Hematopoietic multipotent progenitor cell treated with erythropoietin and hydrocortisone succinate and interleukin-3 and kit ligand, for 17 days (in vitro differentiated cells): ENCODE data around the gene ZFP82.
A peak's percentile ranks its signal among the peaks of the same experiment; 100 is the strongest.

ENCODE experiments used
- DNase-seq: peaks from one replicate; pipeline ENCODE4 v3.0.0-alpha.2; 2015; ENCODE audit warnings: low spot score

ZFP82 gene

DNA sequence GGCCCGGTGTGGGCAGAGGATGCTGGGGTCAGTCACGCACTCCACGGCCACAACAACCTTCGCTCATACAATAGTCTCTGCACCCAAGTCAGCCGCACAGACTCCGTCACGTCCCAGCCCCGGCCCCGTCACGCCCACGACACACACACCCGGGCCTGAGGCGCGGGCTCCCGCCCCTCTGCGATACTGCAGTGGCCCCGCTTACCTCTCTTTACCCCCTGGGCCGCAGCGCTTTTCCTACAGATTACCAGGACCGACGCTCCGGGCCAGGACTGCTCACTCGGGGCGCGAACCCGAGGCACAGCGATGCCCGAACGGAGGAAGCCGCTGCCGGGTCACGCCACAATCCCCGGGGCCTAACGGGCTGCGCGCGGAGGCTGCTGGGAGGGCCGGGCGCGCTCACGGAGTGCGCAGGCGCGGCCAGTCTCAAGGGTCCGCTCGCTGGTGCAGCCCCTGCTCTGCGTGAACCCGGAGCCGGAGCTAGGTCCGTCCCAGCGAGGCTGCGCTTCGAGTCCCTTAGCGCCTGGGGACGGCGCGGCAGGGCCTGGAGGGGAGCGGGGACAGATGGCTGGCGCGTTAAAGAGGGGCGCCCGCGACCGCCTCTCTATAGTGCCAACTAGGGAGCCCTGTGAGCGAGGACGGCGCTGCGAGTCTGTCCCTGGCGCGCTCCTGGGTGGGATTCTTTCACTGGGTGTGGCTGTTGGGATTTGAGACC lies at the start of gene ZFP82:
Gene ZFP82, minus strand, starts transcription at position 358 of the 715 bp plus-strand sequence. CDS start 8,855 bp downstream, outside the sequence.
- peak; percentile 11 for DNase-seq

DNA sequence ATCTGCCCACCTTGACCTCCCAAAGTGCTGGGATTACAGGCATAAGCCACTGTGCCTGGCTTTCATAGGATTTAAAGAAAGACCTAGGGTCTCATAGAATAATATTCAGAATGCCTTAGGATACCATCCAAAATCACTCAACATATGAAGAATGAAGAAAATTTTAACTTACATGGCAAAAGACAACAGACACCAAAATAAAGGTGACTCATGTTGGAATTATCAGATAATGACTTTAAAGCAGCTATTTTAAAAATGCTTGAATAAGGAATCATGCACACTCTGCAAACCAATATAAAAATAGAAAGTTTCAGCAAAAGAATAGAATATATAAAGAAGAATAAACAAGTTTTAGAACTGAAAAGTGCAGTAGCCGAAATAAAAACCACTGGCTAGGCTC lies 41.6 kb upstream of the ZFP82 start:
- DNase-seq: no peak

DNA sequence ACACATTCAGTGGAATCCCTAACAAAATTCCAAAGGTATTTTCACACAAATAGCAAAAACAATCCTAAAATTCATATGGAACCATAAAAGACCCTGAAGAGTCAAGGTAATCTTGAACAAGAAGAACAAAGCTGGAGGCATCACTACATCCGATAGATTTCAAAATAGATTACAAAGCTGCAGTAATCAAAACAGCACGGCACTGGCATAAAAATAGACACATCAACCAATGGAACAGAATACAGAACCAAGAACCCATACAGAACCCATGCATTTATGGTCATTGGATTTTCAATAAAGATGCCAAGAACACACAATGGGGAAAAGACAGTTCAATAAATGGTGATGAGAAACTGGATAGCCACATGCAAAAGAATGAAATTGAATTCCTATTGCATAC lies 38.4 kb upstream of the ZFP82 start:
- DNase-seq: no peak

DNA sequence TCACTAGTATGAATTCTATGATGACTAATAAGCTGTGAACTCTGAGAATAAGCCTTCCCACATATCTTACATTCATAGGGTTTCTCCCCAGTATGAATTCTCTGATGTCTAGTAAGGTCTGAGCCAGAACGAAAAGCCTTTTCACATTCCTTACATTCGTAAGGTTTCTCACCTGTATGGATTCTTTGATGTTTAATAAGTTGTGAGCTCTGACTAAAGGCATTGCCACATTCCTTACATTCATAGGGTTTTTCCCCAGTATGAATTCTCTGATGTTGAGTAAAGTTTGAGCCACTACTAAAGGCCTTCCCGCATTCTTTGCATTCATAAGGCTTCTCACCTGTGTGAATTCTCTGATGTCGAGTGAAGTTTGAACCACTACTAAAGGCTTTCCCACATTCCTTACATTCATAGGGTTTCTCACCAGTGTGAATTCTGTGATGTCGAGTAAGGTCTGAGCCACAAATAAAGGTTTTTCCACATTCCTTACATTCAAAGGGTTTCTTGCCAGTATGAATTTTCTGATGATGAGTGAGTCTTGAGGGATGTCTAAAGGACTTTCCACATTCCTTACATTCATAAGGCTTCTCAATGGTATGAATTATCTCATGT lies 30.7 kb upstream of the ZFP82 start:
- DNase-seq: no peak

DNA sequence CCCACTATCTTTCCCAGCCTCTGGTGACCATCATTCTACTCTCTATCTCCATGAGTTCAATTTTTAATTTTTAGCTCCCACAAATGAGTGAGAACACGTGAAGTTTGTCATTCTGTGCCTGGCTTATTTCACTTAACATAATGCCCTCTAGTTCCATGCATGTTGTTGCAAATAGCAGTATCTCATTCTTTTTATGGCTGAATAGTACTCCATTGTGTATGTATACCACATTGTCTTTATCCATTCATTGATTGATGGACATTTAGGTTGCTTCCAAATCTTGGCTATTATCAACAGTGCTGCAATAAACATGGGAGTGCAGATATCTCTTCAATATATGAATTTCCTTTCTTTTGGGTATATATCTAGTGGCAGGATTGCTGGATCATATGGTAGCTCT lies 22.9 kb upstream of the ZFP82 start:
- no peak for DNase-seq

DNA sequence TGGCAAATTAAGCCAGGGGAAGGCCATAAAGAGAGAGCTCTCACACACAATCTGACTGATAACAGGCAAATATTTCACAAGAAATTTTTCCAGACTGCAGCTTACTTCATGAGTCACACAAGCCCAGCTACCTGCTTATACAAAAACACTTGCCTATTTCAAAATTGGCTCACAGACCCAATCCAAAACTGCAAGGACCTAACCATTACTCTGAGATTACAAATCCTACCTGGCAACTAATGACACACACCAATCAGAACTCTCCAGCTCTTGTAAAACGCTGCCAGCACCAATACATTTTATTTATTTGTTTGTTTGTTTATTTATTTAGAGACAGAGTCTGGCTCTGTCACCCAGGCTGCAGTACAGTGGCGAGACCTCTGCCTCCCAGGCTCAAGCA lies 18.1 kb upstream of the ZFP82 start:
- no peak for DNase-seq

DNA sequence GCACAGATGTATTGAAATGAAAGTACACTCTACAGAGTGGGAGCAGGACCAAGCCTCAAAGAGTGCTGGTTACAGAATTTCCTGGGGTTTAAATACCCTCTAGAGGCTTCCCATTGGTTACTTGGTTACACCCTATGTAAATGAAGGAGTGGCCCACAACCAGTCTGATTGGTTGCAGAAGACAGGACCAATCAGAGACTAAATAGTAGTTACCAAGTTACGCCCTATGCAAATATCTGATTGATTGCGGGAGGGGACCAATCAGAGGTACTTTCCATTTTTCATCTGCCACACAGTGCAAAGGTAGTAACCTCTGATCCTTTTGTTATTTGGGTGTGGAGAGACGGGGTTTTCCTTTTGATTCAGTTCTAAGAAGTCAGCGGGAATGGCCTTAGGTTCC lies 5.5 kb upstream of the ZFP82 start:
- DNase-seq: no peak

DNA sequence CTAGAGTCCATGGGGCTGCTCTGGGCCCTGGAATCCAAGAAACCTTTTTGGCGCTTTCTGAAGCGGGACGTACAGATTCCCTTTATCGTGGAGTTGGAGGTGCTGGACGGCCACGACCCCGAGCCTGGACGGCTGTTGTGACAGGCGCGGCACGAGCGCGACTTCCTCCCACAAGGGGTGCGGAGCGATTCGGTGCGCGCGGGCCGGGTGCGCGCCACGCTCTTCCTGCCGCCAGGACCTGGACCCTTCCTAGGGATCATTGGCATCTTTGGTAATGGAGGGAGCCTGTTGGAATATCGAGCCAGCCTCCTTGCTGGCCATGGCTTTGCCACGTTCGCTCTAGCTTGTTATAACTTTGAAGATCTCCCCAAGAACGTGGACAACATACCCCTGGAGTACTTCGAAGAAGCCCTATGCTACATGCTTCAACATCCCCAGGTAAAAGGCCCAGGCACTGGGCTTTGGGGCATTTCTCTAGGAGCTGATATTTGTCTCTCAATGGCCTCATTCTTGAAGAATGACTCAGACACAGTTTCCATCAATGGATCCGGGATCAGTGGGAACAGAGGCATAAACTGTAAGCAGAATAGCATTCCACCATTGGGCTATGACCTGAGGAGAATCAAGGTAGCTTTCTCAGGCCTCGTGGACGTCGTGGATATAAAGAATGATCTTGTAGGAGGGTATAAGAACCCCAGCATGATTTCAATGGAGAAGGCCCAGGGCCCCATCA lies 3.5 kb upstream of the ZFP82 start:
- no peak for DNase-seq

DNA sequence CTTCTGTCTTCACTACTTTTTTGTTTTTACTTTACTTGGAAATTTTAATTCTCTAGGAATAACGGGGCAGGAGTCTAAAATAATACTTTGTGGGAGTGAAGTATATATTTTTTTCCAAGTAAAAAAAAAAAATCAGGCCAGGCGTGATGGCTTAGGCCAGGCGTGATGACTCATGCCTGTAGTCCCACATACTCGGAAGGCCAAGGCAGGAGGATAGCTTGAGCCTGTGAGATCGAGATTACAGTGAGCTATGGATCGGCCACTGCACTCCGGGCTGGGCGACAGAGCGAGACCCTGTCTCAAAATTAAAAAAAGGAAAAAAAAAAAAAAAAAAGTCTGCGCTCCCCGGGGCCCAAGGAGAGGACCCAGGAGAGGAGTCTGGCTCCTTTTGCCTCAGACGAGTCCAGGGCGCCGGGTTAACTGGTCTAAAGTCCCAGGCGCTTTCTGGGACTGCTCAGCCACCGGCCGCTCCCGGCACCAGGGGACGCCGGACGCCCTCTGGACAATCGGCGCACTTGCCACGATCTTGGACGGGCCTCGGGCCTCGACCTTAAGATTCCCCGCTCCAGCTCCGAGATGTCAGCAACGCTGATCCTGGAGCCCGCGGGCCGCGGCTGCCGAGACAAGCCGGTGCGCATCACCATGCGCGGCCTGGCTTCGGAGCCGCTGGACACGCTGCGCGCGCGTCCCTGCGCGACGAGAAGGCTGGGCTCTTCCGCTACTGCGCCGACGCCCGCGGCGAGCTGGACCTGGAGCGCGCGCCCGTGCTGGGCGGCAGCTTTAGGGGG lies 2.7 kb upstream of the ZFP82 start:
- DNase-seq: no peak

DNA sequence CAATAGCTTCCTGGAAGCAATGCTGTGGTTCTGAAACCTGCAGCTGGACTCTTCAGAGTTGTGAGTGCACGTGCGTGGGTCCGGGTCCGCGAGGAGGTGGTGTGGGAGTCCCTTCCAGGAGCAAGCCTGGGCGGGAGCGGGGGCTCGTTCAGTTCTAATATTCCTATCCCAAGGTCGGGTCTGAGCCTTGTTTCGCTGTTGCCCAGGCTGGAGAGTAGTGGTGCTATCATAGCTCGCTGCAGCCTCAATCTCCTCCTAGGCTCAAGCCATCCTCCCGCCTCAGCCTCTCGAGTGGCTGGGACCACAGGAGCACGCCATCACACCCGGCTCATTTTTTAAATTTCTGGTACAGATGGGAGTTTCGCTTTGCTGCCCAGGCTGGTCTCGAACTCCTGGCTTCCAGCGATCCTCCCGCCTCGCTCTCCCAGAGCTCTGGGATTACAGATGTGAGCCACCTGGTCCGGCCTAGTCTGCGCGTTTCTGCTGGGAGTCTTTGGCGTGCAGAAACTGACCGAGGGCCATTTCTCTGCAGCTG lies 625 bp downstream of the ZFP82 start:
- DNase-seq: no peak

DNA sequence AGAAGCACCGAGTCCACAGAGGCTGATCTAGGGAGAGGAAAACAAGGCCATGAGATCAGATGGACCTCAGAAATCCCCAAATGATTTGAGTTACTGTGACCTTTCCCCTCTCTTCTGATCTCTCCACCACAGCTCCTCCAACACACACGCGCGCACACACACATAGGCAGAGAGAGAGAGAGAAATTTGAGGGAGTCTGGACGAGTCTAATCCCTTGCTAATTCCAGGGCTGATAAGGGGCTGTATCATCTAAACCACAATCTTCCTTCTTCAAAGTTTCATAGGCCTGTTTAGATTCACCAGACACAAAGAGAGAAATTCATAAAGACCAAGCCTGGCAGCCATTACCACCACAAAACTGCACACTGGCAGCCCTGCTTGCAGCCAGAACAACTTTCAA lies 8.6 kb downstream of the ZFP82 start:
- no peak for DNase-seq

DNA sequence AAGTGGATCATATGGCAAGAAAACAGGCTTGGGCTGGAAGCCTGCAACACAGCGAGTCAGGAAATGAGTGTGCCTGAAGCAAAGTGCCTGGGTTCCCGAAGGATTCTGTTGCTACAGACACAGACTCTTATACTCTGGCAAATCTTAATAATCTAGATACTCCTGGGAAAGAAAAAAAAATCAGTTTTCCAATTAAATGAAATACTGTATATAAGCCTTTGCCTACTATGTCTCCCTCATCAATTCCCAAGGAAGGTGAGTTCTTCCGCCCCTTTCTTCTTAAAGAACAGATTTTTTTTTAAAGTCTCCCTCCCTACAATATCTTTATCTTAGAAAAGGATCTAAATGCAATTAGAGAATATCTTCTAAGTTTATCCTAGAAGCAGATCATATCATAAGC lies 10.3 kb downstream of the ZFP82 start:
- no peak for DNase-seq

DNA sequence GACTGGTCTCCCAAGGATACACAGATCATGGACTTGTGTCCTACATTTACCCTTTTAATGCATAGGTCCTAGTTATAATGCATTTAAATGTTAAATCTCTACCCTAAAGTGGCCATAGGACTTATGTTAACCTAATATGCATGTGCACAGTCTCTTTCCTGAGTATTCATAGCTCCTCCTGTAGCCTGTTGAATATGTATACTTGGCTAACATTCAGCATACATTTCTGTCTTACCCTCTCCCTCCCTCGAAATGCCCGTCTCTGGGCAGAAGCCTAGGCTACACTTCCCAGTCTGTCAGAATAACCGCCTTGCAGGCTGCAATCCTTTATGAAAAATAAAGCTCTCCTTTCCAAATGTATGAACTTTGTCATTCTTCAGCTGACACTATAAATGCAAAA lies 13.9 kb downstream of the ZFP82 start:
- no peak for DNase-seq

DNA sequence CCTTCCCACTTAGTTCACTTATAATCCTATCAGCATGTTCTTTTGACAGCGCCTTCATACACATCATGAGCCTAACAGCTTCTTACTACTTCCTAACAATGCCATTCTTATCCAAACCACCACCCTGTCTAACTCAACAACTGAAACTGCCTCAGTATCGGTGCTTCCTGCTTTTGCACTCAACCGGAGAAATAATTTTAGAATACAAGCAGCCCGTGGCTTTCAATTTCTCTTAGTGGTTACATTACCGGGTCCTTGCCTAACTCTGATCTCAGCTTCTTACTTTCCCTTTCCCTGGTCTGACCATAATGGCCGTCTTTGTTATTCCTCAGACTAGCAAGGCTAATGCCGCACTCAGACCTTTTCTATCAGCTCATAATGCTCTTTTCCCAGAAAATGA lies 17.0 kb downstream of the ZFP82 start:
- DNase-seq: no peak

DNA sequence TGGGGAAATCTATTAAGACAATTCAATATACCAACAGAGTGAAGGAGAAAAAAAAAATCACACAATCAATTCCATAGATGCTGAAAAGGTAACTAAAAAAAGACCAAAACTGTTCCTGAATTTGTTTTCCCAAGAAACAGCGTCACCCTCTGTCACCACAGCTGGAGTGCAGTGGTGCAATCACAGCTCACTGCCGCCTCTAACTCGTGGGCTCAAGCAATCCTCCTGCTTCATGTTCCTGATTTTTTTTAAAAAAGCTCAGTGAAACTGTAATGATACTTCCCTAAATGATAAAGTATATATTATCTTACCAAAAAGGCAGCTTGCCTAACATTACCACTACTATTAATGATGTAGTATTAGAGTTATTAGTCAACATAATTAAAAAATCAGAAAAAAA lies 19.9 kb downstream of the ZFP82 start:
- no peak for DNase-seq

DNA sequence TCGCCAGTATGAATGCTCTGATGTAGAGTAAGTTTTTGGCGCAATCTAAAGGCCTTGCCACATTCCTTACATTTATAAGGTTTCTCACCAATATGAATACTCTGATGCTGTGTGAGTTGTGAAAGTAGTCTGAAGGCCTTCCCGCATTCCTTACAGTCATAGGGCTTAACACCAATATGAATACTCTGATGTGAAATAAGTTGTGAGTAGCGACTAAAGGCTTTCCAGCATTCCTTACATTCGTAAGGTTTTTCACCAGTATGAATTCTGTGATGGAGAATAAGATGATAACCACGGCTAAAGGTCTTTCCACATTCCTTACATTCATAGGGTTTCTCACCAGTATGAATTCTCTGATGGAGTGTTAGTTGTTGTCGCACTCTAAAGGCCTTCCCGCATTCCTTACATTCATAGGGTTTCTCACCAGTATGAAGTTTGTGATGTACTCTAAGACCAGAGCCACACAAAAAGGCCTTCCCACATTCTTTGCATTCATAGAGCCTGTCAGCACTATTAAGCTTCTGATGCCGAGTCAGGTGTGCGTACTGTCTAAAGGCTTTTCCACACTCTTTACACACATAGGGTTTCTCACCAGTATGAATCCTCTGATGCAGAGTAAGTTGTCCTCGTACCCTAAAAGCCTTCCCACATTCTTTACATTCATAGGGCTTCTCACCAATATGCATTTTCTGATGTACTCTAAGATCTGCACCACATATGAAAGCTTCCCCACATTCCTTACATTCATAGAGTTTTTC lies 25.3 kb downstream of the ZFP82 start:
- no peak for DNase-seq

DNA sequence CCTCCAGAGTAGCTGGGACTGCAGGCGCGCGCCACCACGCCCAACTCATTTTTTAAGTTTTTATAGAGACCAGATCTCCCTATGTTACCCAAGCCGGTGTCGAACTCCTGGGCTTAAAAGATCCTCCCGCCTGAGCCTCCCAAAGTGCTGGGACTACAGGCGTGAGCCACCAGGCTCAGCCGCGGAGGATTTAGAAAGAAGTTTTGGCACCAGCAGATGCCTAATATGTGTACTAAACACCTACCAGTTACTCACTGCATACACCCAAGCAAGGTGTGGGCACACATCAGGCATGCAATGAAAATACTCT lies 39.0 kb downstream of the ZFP82 start:
- no peak for DNase-seq

DNA sequence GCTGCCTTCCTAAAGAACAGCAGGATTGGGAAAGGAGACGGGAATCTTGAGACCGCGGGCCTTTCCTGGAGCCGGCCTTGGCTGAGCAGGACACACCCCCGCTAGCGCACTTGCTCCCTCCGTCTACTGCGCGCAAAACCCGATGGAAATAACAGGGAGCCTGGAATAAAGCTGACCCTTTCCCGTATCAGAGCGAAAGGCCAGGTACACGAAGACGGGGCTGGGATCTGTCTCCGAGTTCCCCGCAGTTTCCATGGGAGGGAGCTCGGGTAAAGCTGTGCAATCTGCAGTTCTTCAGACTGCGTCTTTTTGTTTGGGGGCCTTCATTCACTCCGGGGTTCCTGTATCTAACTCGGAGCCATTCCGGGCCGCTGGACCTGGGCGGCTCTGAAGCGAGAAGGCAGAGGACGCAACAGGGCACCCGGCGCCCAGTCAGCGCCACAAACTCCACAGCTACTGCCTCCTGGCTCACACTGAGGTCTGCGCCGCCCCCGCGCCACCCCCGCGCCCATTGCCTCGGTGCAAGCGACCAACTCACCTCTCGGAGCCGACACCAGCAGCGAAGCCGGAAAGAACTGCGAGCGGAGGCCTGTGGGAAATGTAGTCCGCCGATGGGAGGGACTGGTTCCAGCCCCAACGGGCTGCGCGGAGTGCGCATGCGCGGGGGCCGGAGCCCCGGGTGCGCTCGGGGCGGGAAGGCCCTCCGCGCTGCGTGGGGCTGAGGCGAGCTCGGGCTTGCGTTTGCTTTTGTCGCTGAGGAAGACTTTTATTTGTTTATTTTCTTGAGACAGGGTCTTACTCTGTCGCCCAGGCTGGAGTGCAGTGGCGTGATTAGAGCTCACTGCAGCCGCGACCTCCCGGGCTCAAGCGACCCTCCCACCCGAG lies 39.6 kb downstream of the ZFP82 start, which contains the start of gene ZFP14:
Gene ZFP14, minus strand, starts transcription at position 577 of the 885 bp plus-strand sequence. CDS start 11,309 bp downstream, outside the sequence.
- DNase-seq: peak; percentile 29

DNA sequence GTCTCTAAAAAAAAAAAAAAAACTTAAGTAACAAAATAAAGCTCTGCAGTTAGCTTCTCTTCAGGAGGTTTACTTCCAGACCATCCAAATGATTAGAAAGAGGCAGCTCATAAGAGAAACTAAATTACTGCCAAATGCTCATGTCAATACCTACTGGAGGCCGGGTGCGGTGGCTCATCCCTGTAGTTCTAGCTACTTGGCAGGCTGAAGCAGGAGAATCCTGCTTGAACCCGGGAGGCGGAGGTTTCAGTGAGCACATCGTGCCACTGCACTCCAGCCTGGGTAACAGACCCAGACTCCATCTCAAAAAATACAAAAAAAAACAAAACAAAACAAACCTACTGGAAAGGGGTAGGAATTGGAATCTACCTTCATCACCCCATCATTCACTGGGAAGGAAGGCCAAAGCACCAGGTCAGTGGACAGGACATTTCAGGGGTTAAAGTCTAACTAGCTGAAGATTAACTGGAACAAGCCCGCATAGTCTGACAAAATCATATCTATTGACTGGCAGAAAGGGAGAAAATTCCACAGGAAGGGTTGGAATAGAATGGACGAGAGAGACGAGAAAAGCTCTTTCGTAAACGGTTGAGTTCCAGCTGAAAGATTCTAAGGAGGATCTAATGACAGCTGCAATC lies 40.8 kb downstream of the ZFP82 start:
- DNase-seq: no peak

DNA sequence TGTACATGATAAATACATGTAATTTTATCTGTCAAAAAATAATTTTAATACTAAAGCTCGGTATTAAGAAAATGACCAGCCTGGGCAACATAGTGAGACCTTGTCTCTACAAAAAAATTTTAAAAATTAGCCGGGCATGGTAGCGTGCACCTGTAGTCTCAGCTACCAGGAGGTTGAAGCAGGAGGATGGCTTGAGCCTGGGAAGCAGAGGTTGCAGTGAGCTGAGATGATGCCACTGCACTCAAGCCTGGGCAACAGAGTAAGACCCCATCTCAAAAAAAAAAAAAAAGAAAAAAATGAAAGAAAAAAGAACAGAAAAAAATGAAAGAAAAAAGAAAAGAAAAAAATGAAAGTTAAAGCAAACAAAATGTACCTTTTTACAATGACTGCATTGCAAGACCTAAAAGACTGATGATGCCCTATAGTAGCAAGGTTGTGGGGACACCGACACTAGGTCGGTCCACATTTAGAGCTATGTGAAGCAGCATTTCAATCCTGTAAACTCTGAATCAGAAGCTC lies 44.7 kb downstream of the ZFP82 start:
- DNase-seq: no peak
